HCT116 (cell line): Measurements from ENCODE around the gene CCL24. TPM values are rescaled to one million over a fixed set of nuclear protein-coding genes. Genes with fewer than 3 reads are reported as not detected.

ENCODE experiments used
- ATAC-seq: fragments of 200-7000 bp; cut with Tn5 transposase; 2 replicates; pipeline ENCODE4 v1.9.1; 2020; ENCODE audit warnings: mild to moderate bottlenecking, moderate library complexity
- BruUV-seq: library from RNA; stranded (reverse); fragments of 400-500 nt; replicated peaks from 2 replicates; lab custom pipeline; 2021; lab: Mats Ljungman, UMichigan
- CTCF ChIA-PET: fragments of 300-600 bp; sonication (Branson Sonifier 250); formaldehyde crosslinking; loops from one replicate; lab custom pipeline; 2021; ENCODE audit warnings: antibody characterized with exemption; lab: Charles Lee
- POLR2A ChIA-PET: fragments of 300-600, 350-600 bp; sonication (Branson Sonifier 250); formaldehyde crosslinking; loops from one replicate; lab custom pipeline; 2021; ENCODE audit warnings: antibody characterized with exemption; lab: Charles Lee
- RAD21 ChIA-PET, 2 experiments: fragments of 300-600 bp; sonication (Branson Sonifier 250); formaldehyde crosslinking; loops; one replicate each; lab custom pipeline; 2023; ENCODE audit warnings: low total read pairs in 2 of 2; ENCODE audit not compliant: uncharacterized antibody in 2 of 2, unreplicated experiment in 2 of 2, low non-redundant PET in 1 of 2; lab: Charles Lee
- DNase-seq: peaks from one replicate; pipeline ENCODE4 v3.0.0-alpha.2; 2010; ENCODE audit warnings: low read depth, low spot score
- H2AFZ ChIP-seq: fragments of 200-600 bp; shearing (Covaris generic), sonication (generic); 2 replicates; pipeline ENCODE4 v1.6.1; 2017; ENCODE audit warnings: low read depth, mixed run types, mixed read lengths, antibody characterized with exemption, low read length; ENCODE audit not compliant: poor library complexity, severe bottlenecking
- H3K27ac ChIP-seq: 2 replicates; pipeline ENCODE4 v1.5.1; 2012; ENCODE audit warnings: low read depth, low read length
- H3K27me3 ChIP-seq: fragments of 200-600 bp; sonication (generic); 2 replicates; pipeline ENCODE4 v1.6.1; 2016; ENCODE audit warnings: mixed run types, low read length, mixed read lengths; ENCODE audit not compliant: insufficient read depth
- H3K36me3 ChIP-seq, 2 experiments: fragments of 200-500 bp in 1 of 2; fragments of 200-600 bp in 1 of 2; sonication (Bioruptor generic) in 1 of 2; sonication (generic) in 1 of 2; 2 replicates each; pipeline versions ENCODE4 v1.5.1 to v1.6.1; 2014 to 2016; ENCODE audit warnings: low read length in 2 of 2, inconsistent platforms in 1 of 2, mixed read lengths in 1 of 2, mixed run types in 1 of 2; ENCODE audit not compliant: insufficient read depth in 2 of 2, control insufficient read depth in 1 of 2
- H3K4me1 ChIP-seq, 2 experiments: fragments of 200-600 bp in 1 of 2; sonication (generic) in 1 of 2; 2 replicates each; pipeline versions ENCODE4 v1.5.1 to v1.6.1; 2012 to 2017; ENCODE audit warnings: low read length in 2 of 2, inconsistent platforms in 1 of 2, mild to moderate bottlenecking in 1 of 2, mixed read lengths in 1 of 2, mixed run types in 1 of 2, moderate library complexity in 1 of 2; ENCODE audit not compliant: insufficient read depth in 2 of 2, control insufficient read depth in 1 of 2
- H3K4me2 ChIP-seq: fragments of 200-600 bp; sonication (generic); 2 replicates; pipeline ENCODE4 v1.6.1; 2017; ENCODE audit warnings: mixed run types, low read length, mixed read lengths
- H3K4me3 ChIP-seq, 2 experiments: fragments of 200-600 bp in 1 of 2; sonication (generic) in 1 of 2; replicated peaks in 1 of 2; 2 replicates each; pipeline ENCODE4 v1.5.1; 2011 to 2016; ENCODE audit warnings: low read length in 2 of 2, control low read depth in 1 of 2, low read depth in 1 of 2, mild to moderate bottlenecking in 1 of 2, mixed read lengths in 1 of 2, mixed run types in 1 of 2
- H3K79me2 ChIP-seq: fragments of 200-600 bp; sonication (generic); 2 replicates; pipeline ENCODE4 v1.6.1; 2017; ENCODE audit warnings: mild to moderate bottlenecking, mixed run types, low read length, moderate library complexity, mixed read lengths; ENCODE audit not compliant: insufficient read depth
- H3K9ac ChIP-seq: fragments of 200-600 bp; sonication (generic); 2 replicates; pipeline ENCODE4 v1.6.1; 2016; ENCODE audit warnings: low read length, mixed read lengths
- H3K9me2 ChIP-seq: fragments of 200-600 bp; sonication (generic), shearing (Covaris generic); 2 replicates; pipeline ENCODE4 v1.6.1; 2017; ENCODE audit warnings: mixed run types, mild to moderate bottlenecking, moderate library complexity; ENCODE audit not compliant: insufficient read depth
- H3K9me3 ChIP-seq, 2 experiments: fragments of 200-500 bp in 1 of 2; fragments of 200-600 bp in 1 of 2; sonication (Bioruptor generic) in 1 of 2; sonication (generic) in 1 of 2; 2 replicates each; pipeline ENCODE4 v1.6.1; 2014 to 2017; ENCODE audit warnings: low read length in 2 of 2, mixed read lengths in 2 of 2, inconsistent platforms in 1 of 2, low read depth in 1 of 2, mild to moderate bottlenecking in 1 of 2, mixed run types in 1 of 2, moderate library complexity in 1 of 2; ENCODE audit not compliant: control insufficient read depth in 1 of 2, insufficient read depth in 1 of 2
- H4K20me1 ChIP-seq: fragments of 200-600 bp; sonication (generic), shearing (Covaris generic); 2 replicates; pipeline ENCODE4 v1.6.1; 2017; ENCODE audit warnings: mixed run types, mild to moderate bottlenecking, moderate library complexity; ENCODE audit not compliant: insufficient read depth
- ATF3 ChIP-seq: IDR thresholded peaks from 2 replicates; pipeline ENCODE4 v1.6.1; 2012
- CBX3 ChIP-seq: IDR thresholded peaks from 2 replicates; pipeline ENCODE4 v1.6.1; 2012; ENCODE audit warnings: low read depth
- CEBPB ChIP-seq: IDR thresholded peaks from 2 replicates; pipeline ENCODE4 v1.6.1; 2012; ENCODE audit warnings: low read depth
- EGR1 ChIP-seq: IDR thresholded peaks from 2 replicates; pipeline ENCODE4 v1.6.1; 2012; ENCODE audit warnings: low read depth
- ELF1 ChIP-seq: IDR thresholded peaks from 2 replicates; pipeline ENCODE4 v1.6.1; 2012; ENCODE audit warnings: low read depth, borderline replicate concordance
- EZH2phosphoT487 ChIP-seq: fragments of 200-600 bp; IDR thresholded peaks from 2 replicates; pipeline ENCODE4 v1.6.1; 2018; ENCODE audit warnings: antibody characterized with exemption, borderline replicate concordance
- FOSL1 ChIP-seq: IDR thresholded peaks from 2 replicates; pipeline ENCODE4 v1.6.1; 2012; ENCODE audit warnings: low read depth
- MAX ChIP-seq: IDR thresholded peaks from 2 replicates; pipeline ENCODE4 v1.6.1; 2012
- POLR2A ChIP-seq: IDR thresholded peaks from 2 replicates; pipeline ENCODE4 v1.7.0; 2011; ENCODE audit warnings: borderline replicate concordance; ENCODE audit not compliant: insufficient read depth, insufficient read length; ENCODE audit errors: extremely low read depth
- POLR2AphosphoS5 ChIP-seq: IDR thresholded peaks from 2 replicates; pipeline ENCODE4 v1.6.1; 2011; ENCODE audit warnings: mild to moderate bottlenecking, low read depth, low read length, moderate library complexity
- REST ChIP-seq: IDR thresholded peaks from 2 replicates; pipeline ENCODE4 v1.6.1; 2012; ENCODE audit warnings: low read depth
- SIN3A ChIP-seq: IDR thresholded peaks from 2 replicates; pipeline ENCODE4 v1.6.1; 2012; ENCODE audit warnings: low read depth
- SRF ChIP-seq: IDR thresholded peaks from 2 replicates; pipeline ENCODE4 v1.6.1; 2012; ENCODE audit warnings: low read depth
- TCF7L2 ChIP-seq: IDR thresholded peaks from 2 replicates; pipeline ENCODE4 v1.7.0; 2011; ENCODE audit warnings: borderline replicate concordance, inconsistent platforms; ENCODE audit not compliant: insufficient read depth, insufficient read length; ENCODE audit errors: extremely low read depth
- intact Hi-C: fragments of 100-400 bp; cut with micrococcal nuclease; formaldehyde crosslinking; loops from 2 replicates; pipeline ENCODE4 v1.10.0; 2022
- total RNA-seq: library from RNA; stranded (reverse); gene quantifications from one replicate; pipeline ENCODE4 v1.2.1, GENCODE V29; 2021; ENCODE audit not compliant: unreplicated experiment

Gene CCL24
- total RNA-seq, 1 experiment from 2014 or later: not detected

- Histone ChIP-seq H3K9ac (no peak overlapping the region), H3K36me3 (no peaks in the 10 kb centered on the region), H3K9me2 (no peaks in the 10 kb centered on the region), H3K4me3 (no peak overlapping the region), H3K4me2 (no peak overlapping the region), H3K27ac (no peak overlapping the region), H2AFZ (no peak overlapping the region), H3K27me3 (no peaks in the 10 kb centered on the region), H3K4me1 (peaks cover 0 to 3% of the 10 kb centered on the region in 2 experiments; a peak in 1 of 4 replicates), H3K9me3 (no peaks in the 10 kb centered on the region), H4K20me1 (no peaks in the 10 kb centered on the region), H3K79me2 (no peaks in the 10 kb centered on the region)
- no peak for ATAC-seq
- TF ChIP-seq MAX: no peak
- no peak for TF ChIP-seq SRF
- no peak for TF ChIP-seq CEBPB
- TF ChIP-seq SIN3A: no peak
- TF ChIP-seq POLR2A: no peak
- TF ChIP-seq TCF7L2: no peak
- no peak for TF ChIP-seq ATF3
- TF ChIP-seq FOSL1: no peak
- TF ChIP-seq ELF1: no peak
- no peak for TF ChIP-seq REST
- no peak for TF ChIP-seq EZH2phosphoT487
- no peak for TF ChIP-seq EGR1
- no peak for TF ChIP-seq POLR2AphosphoS5
- TF ChIP-seq CBX3: no peak
- BruUV-seq: no TSS peak
- POLR2A ChIA-PET: no interaction called here
- RAD21 ChIA-PET: no interaction called here
- intact Hi-C loops: no loop called here
- DNase-seq: no peak
- CTCF ChIA-PET: no interaction called here
Observed at GRCh38 chr7:75861636-75862035, 48.0 kb upstream of the CCL24 start.
